HL-60 (cell line): ENCODE results near the gene LVRN.

Experiments
- CTCF ChIP-seq: IDR thresholded peaks from one replicate; pipeline ENCODE4 v1.5.1; 2011; ENCODE audit warnings: low read length, control low read depth, inconsistent platforms; ENCODE audit not compliant: insufficient read depth
- TF ChIP-seq, protein P1 (sequence below): IDR thresholded peaks from 2 replicates; pipeline ENCODE4 v1.6.1; 2012; ENCODE audit warnings: low read depth; ENCODE audit not compliant: insufficient replicate concordance

GRCh38 chr5:115954144-115954543, 8.1 kb upstream of the LVRN start:
- TF ChIP-seq, protein P1, sequence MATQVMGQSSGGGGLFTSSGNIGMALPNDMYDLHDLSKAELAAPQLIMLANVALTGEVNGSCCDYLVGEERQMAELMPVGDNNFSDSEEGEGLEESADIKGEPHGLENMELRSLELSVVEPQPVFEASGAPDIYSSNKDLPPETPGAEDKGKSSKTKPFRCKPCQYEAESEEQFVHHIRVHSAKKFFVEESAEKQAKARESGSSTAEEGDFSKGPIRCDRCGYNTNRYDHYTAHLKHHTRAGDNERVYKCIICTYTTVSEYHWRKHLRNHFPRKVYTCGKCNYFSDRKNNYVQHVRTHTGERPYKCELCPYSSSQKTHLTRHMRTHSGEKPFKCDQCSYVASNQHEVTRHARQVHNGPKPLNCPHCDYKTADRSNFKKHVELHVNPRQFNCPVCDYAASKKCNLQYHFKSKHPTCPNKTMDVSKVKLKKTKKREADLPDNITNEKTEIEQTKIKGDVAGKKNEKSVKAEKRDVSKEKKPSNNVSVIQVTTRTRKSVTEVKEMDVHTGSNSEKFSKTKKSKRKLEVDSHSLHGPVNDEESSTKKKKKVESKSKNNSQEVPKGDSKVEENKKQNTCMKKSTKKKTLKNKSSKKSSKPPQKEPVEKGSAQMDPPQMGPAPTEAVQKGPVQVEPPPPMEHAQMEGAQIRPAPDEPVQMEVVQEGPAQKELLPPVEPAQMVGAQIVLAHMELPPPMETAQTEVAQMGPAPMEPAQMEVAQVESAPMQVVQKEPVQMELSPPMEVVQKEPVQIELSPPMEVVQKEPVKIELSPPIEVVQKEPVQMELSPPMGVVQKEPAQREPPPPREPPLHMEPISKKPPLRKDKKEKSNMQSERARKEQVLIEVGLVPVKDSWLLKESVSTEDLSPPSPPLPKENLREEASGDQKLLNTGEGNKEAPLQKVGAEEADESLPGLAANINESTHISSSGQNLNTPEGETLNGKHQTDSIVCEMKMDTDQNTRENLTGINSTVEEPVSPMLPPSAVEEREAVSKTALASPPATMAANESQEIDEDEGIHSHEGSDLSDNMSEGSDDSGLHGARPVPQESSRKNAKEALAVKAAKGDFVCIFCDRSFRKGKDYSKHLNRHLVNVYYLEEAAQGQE = no peak
- TF ChIP-seq CTCF = no peak
